Renal cortex interstitium (tissue), 15 donors: Measurements from ENCODE around the gene SAP30L. TPM values are rescaled to one million over a fixed set of nuclear protein-coding genes. Genes with fewer than 3 reads are reported as not detected.

Source experiments
- DNase-seq, 11 donors: peaks; one replicate each; pipeline ENCODE4 v3.0.0-alpha.2; 2013; ENCODE audit warnings: low read depth in 9 of 11, low spot score in 4 of 11; ENCODE audit errors: extremely low read depth in 1 of 11
- long read RNA-seq, 16 experiments: transcript quantifications; one replicate each; lab custom pipeline, GENCODE V29; 2026
- polyA plus RNA-seq, 3 donors: library from polyadenylated mRNA; unstranded; fragments of 120-200 nt; gene quantifications; one replicate each; pipeline ENCODE4 v1.2.1, GENCODE V29; 2013; ENCODE audit not compliant: insufficient read length in 3 of 3

The SAP30L gene, protein sequence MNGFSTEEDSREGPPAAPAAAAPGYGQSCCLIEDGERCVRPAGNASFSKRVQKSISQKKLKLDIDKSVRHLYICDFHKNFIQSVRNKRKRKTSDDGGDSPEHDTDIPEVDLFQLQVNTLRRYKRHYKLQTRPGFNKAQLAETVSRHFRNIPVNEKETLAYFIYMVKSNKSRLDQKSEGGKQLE
- 10 to 100 TPM; 49.3 to 62.4 (median 52.0) TPM for polyA plus RNA-seq
- long read RNA-seq, donor 1, full-length matches to known transcripts: 12 of 12 reads
- long read RNA-seq, donor 1, partial matches to known transcripts: 0 of 12 reads
- long read RNA-seq, donor 1, other reads (novel, unspliced or antisense): 0 of 12 reads
- long read RNA-seq, donor 2, full-length matches to known transcripts: 19 of 19 reads
- long read RNA-seq, donor 2, partial matches to known transcripts: 0 of 19 reads
- long read RNA-seq, donor 2, other reads (novel, unspliced or antisense): 0 of 19 reads
- long read RNA-seq, donor 3, full-length matches to known transcripts: 30 of 50 reads
- long read RNA-seq, donor 3, partial matches to known transcripts: 20 of 50 reads
- long read RNA-seq, donor 3, other reads (novel, unspliced or antisense): 0 of 50 reads
- long read RNA-seq, donor 4, full-length matches to known transcripts: 14 of 14 reads
- long read RNA-seq, donor 4, partial matches to known transcripts: 0 of 14 reads
- long read RNA-seq, donor 4, other reads (novel, unspliced or antisense): 0 of 14 reads
- long read RNA-seq, donor 5: 0 reads
- long read RNA-seq, donor 6, full-length matches to known transcripts: 19 of 19 reads
- long read RNA-seq, donor 6, partial matches to known transcripts: 0 of 19 reads
- long read RNA-seq, donor 6, other reads (novel, unspliced or antisense): 0 of 19 reads
- long read RNA-seq, donor 7, full-length matches to known transcripts: 22 of 22 reads
- long read RNA-seq, donor 7, partial matches to known transcripts: 0 of 22 reads
- long read RNA-seq, donor 7, other reads (novel, unspliced or antisense): 0 of 22 reads
- long read RNA-seq, donor 8: 0 reads
- long read RNA-seq, donor 9, full-length matches to known transcripts: 24 of 33 reads
- long read RNA-seq, donor 9, partial matches to known transcripts: 9 of 33 reads
- long read RNA-seq, donor 9, other reads (novel, unspliced or antisense): 0 of 33 reads
- long read RNA-seq, donor 10, full-length matches to known transcripts: 19 of 19 reads
- long read RNA-seq, donor 10, partial matches to known transcripts: 0 of 19 reads
- long read RNA-seq, donor 10, other reads (novel, unspliced or antisense): 0 of 19 reads
- long read RNA-seq, donor 11, full-length matches to known transcripts: 16 of 16 reads
- long read RNA-seq, donor 11, partial matches to known transcripts: 0 of 16 reads
- long read RNA-seq, donor 11, other reads (novel, unspliced or antisense): 0 of 16 reads
- long read RNA-seq, donor 12, full-length matches to known transcripts: 10 of 10 reads
- long read RNA-seq, donor 12, partial matches to known transcripts: 0 of 10 reads
- long read RNA-seq, donor 12, other reads (novel, unspliced or antisense): 0 of 10 reads
- long read RNA-seq, donor 13: 0 reads
- long read RNA-seq, donor 14, full-length matches to known transcripts: 23 of 23 reads
- long read RNA-seq, donor 14, partial matches to known transcripts: 0 of 23 reads
- long read RNA-seq, donor 14, other reads (novel, unspliced or antisense): 0 of 23 reads
- long read RNA-seq, donor 15, full-length matches to known transcripts: 8 of 8 reads
- long read RNA-seq, donor 15, partial matches to known transcripts: 0 of 8 reads
- long read RNA-seq, donor 15, other reads (novel, unspliced or antisense): 0 of 8 reads
- long read RNA-seq, donor 16, full-length matches to known transcripts: 53 of 53 reads
- long read RNA-seq, donor 16, partial matches to known transcripts: 0 of 53 reads
- long read RNA-seq, donor 16, other reads (novel, unspliced or antisense): 0 of 53 reads

DNA sequence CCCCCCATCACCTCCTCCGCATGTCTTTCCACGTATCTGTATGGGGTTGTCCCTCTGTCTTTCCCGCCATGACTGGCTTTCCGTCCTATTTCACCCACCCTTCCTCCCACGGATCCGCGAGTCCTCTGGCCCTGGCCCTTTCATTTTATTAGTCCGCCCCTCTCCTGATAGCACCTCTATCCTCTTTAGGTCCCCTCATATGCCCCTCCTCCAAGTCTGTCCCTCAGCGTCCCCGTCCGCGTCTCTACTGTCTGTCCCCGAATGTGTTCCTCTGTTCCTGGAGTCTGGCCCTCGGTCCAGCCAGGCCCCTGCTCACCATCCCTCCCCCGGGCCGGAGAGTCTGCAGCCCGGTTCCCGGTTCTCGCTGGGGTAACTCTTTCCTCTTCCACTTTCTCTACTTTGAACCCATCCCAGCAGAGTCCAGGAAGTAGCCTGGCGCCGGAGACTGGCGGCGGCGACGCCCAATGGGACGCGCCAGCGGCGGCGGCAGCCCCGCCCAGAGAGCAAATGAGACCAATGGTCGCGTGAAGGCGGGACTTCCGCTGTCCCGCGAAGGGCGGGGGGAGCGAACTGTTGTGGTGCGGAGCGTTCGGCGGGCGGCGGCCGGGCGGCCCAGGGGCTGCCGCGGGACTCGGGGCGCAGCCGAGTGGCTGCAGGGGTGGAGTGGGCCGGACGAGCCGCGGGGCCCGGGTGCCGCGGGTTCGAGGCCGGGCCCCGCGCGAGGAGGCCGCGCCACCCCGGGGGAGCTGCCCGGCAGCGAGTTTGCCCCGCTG is at the start of gene SAP30L:
Gene SAP30L (plus strand): TSS at position 576 of the 773 bp plus-strand sequence. CDS start 608 bp downstream, outside the sequence.
- peak; percentile 81 to 95 (median 90) for DNase-seq

- no peak for DNase-seq
These were observed 49.7 kb upstream of the SAP30L start for GRCh38 chr5:154396128-154396527.

DNA sequence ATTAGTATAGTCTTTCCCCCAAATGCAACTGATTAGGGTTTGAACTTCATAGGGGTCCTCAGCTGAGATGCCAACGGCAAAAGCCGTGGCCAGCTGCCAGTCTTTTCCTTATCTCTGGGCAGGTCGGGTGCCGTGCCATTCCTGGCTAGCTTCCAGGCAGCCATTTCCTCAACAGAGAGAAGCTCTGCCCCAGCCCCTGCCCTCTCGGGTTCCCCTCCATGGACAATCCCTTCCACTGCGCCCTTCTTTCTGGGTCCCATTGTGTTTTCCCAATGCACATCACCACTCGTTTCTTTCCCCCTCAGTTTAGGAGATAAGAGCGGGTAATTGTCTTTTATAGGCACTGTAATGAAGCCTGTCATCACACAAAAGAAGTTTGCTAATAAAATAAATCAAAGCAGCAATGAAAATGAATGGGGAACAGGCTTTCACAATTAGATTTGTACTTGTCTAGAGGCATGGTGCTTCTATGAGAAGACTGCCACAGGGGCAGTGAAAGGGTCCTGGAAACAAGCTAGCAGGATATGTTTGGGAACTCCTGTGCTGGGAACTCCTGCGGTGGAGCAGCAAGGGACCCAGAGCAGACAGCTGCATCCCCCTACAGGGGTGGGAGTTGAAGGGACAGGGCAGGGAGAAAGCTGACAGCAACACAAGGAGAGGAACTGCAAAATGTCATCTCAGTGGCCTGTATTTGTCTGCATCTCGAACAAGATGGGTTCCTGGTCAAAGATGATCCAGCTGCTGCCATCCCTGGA is 48.0 kb upstream of the SAP30L start:
- DNase-seq: no peak

- no peak for DNase-seq
These were observed 45.1 kb upstream of the SAP30L start for GRCh38 chr5:154400678-154401077.

GRCh38 chr5:154401355-154401754 is 44.4 kb upstream of the SAP30L start:
- no peak for DNase-seq

- no peak for DNase-seq
These were observed 43.9 kb upstream of the SAP30L start for GRCh38 chr5:154401931-154402330.

GRCh38 chr5:154402611-154403010 is 43.2 kb upstream of the SAP30L start:
- DNase-seq: no peak

GRCh38 chr5:154403234-154403633 is 42.6 kb upstream of the SAP30L start:
- DNase-seq: no peak

DNA sequence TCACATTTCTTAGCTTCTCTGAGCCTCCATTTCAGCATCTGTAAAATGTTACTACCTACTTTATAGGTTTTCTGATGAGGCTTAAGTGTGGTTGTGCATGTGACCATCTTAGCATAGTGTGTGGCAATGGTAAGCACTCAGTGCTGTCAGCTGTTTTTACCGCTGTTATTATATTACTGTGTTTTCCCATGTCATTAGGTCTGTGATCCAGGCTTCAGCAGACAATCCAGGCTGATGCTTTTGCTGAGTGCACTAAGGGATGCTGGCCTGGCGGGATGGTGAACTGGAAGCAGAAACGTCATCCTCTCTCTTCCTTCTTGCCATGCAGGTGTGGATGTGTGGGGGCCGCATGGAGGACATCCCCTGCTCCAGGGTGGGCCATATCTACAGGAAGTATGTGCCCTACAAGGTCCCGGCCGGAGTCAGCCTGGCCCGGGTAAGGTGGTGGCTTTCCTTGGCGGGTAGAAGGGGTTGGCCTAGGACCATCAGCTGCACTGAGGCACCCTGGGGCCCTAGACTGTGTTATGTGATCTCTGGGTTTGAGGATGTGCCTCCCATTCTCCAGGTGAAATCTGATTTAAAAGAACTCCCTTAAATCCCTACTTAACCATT is 41.9 kb upstream of the SAP30L start:
- DNase-seq: no peak

DNA sequence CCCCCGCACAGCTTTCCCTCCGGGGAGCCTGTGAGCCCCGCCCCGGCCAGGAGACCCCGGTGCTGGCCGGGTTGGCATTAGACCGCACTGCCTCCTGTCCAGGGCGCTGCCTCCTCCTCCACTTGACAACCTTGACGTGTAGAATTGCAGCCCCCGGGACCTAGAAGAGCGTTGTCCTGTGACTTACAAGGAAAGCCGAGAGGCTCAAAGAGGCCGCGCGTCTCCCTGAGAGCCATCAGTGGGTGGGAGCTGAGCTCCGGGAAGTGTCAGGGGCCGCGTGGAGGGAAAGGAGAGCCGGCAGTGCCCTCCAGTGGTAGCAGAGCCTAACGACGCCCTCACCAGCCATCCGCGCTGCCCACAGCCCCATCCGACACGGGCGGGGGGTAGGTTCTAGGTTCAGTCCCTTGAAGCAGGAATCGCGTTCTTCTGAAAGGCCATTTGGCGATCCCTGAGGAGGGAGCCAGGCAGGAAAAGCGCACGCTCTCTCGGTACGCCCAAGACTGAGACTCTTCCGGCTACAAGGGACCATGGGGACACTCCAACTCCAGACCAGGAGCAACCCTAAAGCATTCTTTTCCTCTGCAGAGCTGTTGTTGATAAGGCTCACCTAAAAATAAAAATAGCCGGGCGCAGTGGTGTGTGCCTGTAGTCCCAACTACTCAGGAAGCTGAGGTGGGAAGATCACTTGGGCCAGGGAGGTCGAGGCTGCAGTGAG is 40.6 kb upstream of the SAP30L start:
- peak; percentile 44 to 76 (median 68) for DNase-seq

DNA sequence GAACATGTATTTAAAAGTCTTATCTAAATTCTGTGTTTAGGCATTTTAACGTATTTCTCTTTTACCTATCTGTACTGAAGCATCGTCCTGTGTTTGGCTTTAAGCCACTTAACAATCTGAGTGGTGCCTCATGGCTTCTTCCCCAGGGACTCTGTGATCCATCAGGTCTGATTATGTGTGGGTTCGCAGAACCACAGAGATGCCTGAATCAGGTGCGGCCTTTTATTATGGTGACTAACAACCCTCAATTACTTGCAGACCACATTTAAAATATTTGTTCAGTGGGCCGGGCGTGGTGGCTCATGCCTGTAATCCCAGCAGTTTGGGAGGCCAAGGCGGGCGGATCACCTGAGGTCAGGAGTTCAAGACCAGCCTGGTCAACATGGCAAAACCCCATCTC is 39.6 kb upstream of the SAP30L start:
- no peak for DNase-seq

GRCh38 chr5:154406826-154407225 is 39.0 kb upstream of the SAP30L start:
- DNase-seq: no peak

- no peak for DNase-seq
These were observed 37.0 kb upstream of the SAP30L start for GRCh38 chr5:154408811-154409210.

- no peak for DNase-seq
These were observed 36.5 kb upstream of the SAP30L start for GRCh38 chr5:154409230-154409840.

DNA sequence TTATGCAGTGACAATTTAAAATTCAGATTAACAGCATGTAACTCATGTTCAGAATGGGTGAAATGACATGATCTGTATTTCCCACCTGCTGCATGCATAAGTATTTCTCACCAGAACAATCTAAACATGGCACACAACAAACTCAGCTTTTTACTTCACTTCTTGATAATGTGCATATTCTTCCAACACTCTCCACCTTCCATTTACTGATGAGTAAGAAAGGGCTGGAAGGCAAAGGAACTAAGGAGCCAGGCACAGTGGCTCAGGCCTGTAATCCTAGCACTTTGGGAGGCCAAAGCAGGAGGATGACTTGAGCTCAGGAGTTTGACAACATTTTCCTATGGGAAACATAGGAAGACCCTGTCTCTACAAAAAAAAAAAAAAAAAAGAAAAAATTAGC is 35.8 kb upstream of the SAP30L start:
- DNase-seq: no peak
